Measurements from ENCODE around the gene CHMP6.
"Not testable (repeated sequence)": the region's sequence is repeated elsewhere in the genome, so short reads cannot be mapped to it uniquely, and the experiment has no call there.

CHMP6 gene

GRCh38 chr17:81011951-81012350 lies 20.3 kb downstream of the CHMP6 start:
- no peak for DNase-seq (ENCODE audit: low read depth)

GRCh38 chr17:81012574-81013447 lies 21.2 kb downstream of the CHMP6 start:
- no peak for DNase-seq (ENCODE audit: low read depth)

- no peak for DNase-seq (ENCODE audit: low read depth)
These were observed 22.0 kb downstream of the CHMP6 start for GRCh38 chr17:81013642-81014041.

GRCh38 chr17:81015136-81015535 lies 23.5 kb downstream of the CHMP6 start:
- DNase-seq (ENCODE audit: low read depth), result no peak

GRCh38 chr17:81016575-81016974 lies 24.9 kb downstream of the CHMP6 start:
- DNase-seq (ENCODE audit: low read depth), result no peak

- not testable (repeated sequence) for DNase-seq (ENCODE audit: low read depth)
These were observed 25.7 kb downstream of the CHMP6 start for GRCh38 chr17:81017330-81017729.

GRCh38 chr17:81018044-81018802 lies 26.6 kb downstream of the CHMP6 start:
- DNase-seq (ENCODE audit: low read depth), result no peak

GRCh38 chr17:81019563-81020442 lies 28.2 kb downstream of the CHMP6 start:
- no peak for DNase-seq (ENCODE audit: low read depth)

GRCh38 chr17:81020443-81020766 lies 28.8 kb downstream of the CHMP6 start:
- DNase-seq (ENCODE audit: low read depth), result no peak

GRCh38 chr17:81020767-81021497 lies 29.3 kb downstream of the CHMP6 start:
- DNase-seq (ENCODE audit: low read depth), result no peak

- no peak for DNase-seq (ENCODE audit: low read depth)
These were observed 30.1 kb downstream of the CHMP6 start for GRCh38 chr17:81021531-81022343.

- DNase-seq (ENCODE audit: low read depth), result no peak
These were observed 30.7 kb downstream of the CHMP6 start for GRCh38 chr17:81022344-81022676.

GRCh38 chr17:81025065-81025740 lies 33.6 kb downstream of the CHMP6 start:
- DNase-seq (ENCODE audit: low read depth), result no peak

GRCh38 chr17:81025741-81026129 lies 34.1 kb downstream of the CHMP6 start:
- no peak for DNase-seq (ENCODE audit: low read depth)

- no peak for DNase-seq (ENCODE audit: low read depth)
These were observed 34.8 kb downstream of the CHMP6 start for GRCh38 chr17:81026266-81027036.

- DNase-seq (ENCODE audit: low read depth), result no peak
These were observed 35.4 kb downstream of the CHMP6 start for GRCh38 chr17:81027038-81027437.

- DNase-seq (ENCODE audit: low read depth), result no peak
These were observed 36.2 kb downstream of the CHMP6 start for GRCh38 chr17:81027591-81028505.

- DNase-seq (ENCODE audit: low read depth), result no peak
These were observed 36.8 kb downstream of the CHMP6 start for GRCh38 chr17:81028506-81028858.

GRCh38 chr17:81029859-81030258 lies 38.2 kb downstream of the CHMP6 start:
- DNase-seq (ENCODE audit: low read depth), result no peak
